Measurements from ENCODE around the gene NIPBL.

The NIPBL gene

DNA sequence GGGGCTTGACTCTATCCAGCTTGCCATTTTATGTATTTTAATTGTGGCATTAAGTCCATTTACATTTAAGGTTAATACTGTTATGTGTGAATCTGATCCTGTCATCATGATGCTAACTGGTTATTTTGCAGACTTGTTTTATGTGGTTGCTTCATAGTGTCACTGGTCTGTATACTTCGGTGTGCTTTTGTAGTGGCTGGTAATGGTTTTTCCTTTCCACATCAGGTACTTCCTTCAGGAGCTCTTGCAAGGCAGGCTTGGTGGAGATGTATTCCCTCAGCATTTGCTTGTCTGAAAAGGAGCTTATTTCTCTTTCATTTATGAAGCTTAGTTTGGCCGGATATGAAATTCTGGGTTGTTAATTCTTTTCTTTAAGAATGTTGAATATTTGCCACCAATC, 226.7 kb downstream of the NIPBL start:
- no peak for TF ChIP-seq Cebpa-rat (IDR thresholded peaks at IDR 0.05)
- H3K4me1 ChIP-seq: no peaks in the 10 kb centered on the region
- no peaks in the 10 kb centered on the region for H3K27me3 ChIP-seq
- H3K27ac ChIP-seq: no peak overlapping the region
- no peak overlapping the region for H3K9ac ChIP-seq
- no peak overlapping the region for H3K4me2 ChIP-seq
- no peaks in the 10 kb centered on the region for H4K20me1 ChIP-seq
- peaks cover 31% of the 10 kb centered on the region for H3K9me3 ChIP-seq
- peaks cover 49% of the 10 kb centered on the region for H3K36me3 ChIP-seq
- no peak overlapping the region for H3K4me3 ChIP-seq

DNA sequence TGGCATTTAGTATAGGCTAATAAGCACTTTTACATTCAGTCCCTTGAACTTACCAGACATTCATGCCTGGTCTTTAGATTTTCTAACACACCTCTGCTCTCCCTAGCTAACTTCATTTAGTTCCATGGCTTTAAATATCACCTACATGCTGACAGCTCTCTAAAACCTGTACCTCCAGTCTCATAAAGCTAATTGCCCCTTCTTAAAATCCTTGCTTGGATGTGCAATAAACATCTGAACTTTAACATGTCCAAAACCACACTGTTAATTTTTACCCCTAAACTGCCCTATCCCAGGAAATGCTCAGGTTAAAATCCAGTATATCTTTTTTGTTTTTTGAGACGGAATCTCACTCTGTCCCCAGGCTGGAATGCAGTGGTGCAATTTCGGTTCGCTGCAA, 232.8 kb downstream of the NIPBL start:
- Histone ChIP-seq H3K27me3 (no peaks in the 10 kb centered on the region), H4K20me1 (no peaks in the 10 kb centered on the region), H3K9me3 (peaks cover 21% of the 10 kb centered on the region), H3K4me3 (no peak overlapping the region), H3K36me3 (peaks cover 57% of the 10 kb centered on the region), H3K4me1 (peaks cover 16% of the 10 kb centered on the region), H3K4me2 (no peak overlapping the region), H3K9ac (no peak overlapping the region), H3K27ac (no peak overlapping the region)
- no peak for TF ChIP-seq Cebpa-rat (IDR thresholded peaks at IDR 0.05)

DNA sequence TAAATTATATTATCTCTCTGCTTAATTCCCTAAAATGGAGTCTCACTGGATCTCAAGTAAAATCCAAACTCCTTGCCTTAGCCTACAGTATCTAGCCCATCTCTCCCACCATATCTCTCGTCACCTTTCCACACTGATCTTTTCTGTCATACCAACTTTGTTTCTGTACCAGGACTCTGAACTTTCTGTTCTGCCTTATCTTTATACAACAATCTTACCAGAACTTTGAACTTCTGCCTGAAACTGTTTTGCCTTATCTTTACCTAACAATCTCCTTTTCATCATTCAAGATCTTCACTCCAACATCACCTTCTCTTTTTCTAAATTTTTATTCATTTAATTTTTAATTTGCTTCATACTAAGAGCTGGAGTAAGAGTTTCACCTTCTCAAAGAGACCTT, 233.6 kb downstream of the NIPBL start:
- H3K4me1 ChIP-seq: peaks cover 16% of the 10 kb centered on the region
- no peak for TF ChIP-seq Cebpa-rat (IDR thresholded peaks at IDR 0.05)

DNA sequence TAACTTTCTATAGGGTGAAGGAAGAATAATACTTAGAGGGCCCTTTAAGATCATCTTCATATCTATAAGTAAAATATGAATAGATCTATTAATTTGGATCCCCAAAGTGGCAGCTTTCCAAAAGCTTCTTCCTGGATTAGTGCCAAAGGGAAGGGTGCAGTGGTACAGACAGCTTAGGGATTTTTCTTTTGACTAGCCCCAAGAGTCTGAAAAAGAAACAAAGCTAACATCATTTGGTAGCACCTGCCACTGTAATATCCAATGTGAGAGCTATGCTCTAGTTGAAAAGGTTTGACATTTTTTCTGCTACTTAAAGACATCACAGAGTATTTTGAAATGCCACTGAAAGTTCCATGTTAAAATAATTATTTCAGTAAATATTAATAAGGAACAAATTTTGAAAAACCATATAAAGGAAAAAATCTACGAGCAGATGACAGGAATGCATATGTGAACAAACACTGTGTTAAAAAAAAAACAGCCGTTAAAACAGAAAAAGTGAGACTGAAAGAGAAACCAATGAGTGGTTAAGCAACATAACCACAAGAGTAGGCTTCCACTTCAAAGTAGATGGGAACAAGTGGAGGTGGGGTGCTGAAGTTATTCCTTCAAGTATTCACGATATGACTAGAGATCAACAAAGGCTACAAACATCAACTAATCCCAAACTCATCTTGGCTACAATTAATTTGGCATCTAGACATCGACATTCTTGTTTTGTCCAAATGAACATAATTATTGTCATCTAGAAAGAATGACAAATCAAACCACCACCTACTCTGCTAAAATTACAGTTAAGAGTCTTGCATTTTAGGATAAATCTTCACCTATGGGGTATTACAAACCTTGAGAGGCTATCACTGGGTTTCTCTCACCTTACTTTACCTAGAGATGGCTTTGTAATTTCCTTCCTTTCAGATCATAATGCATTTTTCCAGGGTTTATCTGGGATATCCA, 235.1 kb downstream of the NIPBL start:
- H3K27me3 ChIP-seq: no peaks in the 10 kb centered on the region

More for the DNA sequence above, 233.6 kb downstream of the NIPBL start:
- no peak overlapping the region for H3K27ac ChIP-seq
- H3K9ac ChIP-seq: no peak overlapping the region
- H3K4me2 ChIP-seq: no peak overlapping the region
- H3K27me3 ChIP-seq: no peaks in the 10 kb centered on the region
- no peaks in the 10 kb centered on the region for H4K20me1 ChIP-seq
- peaks cover 57% of the 10 kb centered on the region for H3K36me3 ChIP-seq
- H3K4me3 ChIP-seq: no peak overlapping the region
- peaks cover 21% of the 10 kb centered on the region for H3K9me3 ChIP-seq

DNA sequence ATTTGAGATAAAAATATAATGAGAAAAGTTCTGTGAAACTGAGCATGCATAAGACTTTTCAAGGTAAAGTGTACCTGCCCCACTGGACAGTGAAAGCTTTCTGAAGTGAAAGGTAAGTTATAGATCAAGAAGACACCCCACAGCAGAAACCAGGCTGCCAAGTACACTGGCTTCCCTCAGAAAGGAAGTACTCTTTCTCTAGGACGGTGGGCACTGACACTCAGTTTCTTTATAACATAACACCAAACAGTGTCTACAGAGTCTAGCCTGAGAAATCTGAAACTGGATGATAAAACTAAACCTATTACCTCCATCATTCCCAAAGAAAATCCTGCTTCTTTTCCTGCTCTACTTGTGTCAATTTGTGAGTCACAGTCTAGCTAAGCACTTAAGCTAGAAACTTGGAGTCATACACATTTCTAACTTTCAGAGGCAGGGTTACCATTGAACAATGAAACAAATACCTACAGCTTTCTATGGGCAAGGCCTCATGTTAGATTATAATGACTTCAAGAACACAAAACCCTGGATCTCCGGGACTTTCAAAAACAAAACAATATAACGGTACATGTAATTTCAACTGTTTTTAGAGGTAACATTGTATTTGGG, 235.9 kb downstream of the NIPBL start:
- no peaks in the 10 kb centered on the region for H4K20me1 ChIP-seq
- H3K4me2 ChIP-seq: peak overlapping the region; percentile 64
- peaks cover 61% of the 10 kb centered on the region for H3K36me3 ChIP-seq
- H3K4me3 ChIP-seq: no peak overlapping the region
- peaks cover 16% of the 10 kb centered on the region for H3K4me1 ChIP-seq
- H3K27ac ChIP-seq: no peak overlapping the region
- TF ChIP-seq Cebpa-rat (IDR thresholded peaks at IDR 0.05): no peak
- no peak overlapping the region for H3K9ac ChIP-seq
- no peaks in the 10 kb centered on the region for H3K27me3 ChIP-seq
- H3K9me3 ChIP-seq: peaks cover 21% of the 10 kb centered on the region

More for the DNA sequence above, 235.1 kb downstream of the NIPBL start:
- Histone ChIP-seq H3K9me3 (peaks cover 21% of the 10 kb centered on the region), H3K4me3 (0 out of 2 replicates have a peak overlapping the region, but pooled peaks have one; percentile 8), H3K27ac (peak overlapping the region; percentile 72), H3K36me3 (peaks cover 64% of the 10 kb centered on the region), H3K4me2 (peak overlapping the region; percentile 64), H4K20me1 (no peaks in the 10 kb centered on the region), H3K4me1 (peaks cover 16% of the 10 kb centered on the region), H3K9ac (no peak overlapping the region)
- TF ChIP-seq Cebpa-rat (IDR thresholded peaks at IDR 0.05): peak; percentile 26; the same call in 1 of the 2 replicates

All from BLaER1 (cell line).